ENCODE results near the gene CALHM1. TPM values are rescaled to one million over a fixed set of nuclear protein-coding genes. Genes with fewer than 3 reads are reported as not detected.
A peak's percentile ranks its signal among the peaks of the same experiment; 100 is the strongest.
"Not testable (repeated sequence)": the region's sequence is repeated elsewhere in the genome, so short reads cannot be mapped to it uniquely, and the experiment has no call there.

Gene CALHM1
- total RNA-seq, 3 donors from 2014 or later (not counting 1 experiment from before 2014, with no cell fraction given): 0.23 to 0.57 TPM; not detected in 1

DNA sequence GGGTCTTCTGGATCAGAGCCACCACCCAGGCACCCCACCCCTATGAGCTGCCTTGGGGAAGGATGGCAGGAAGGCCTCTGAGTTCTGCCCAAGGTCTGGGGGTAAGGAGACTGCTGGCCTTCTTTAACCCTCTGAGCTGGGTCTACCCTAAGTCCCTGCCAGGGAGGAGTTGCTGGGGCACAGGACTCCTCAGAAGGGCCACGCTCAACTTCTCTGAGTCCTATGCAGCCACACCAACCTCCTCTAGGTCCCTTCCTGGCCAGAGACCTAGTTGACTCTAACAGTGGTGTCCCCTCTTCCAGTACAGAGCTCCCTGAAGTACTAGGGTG is 32.2 kb upstream of the CALHM1 start:
- no peak for DNase-seq
- Mint-ChIP-seq H3K4me1 (peaks cover 5 to 6% of the 10 kb centered on the region in 2 donors), H3K27me3 (ENCODE audit: low read depth in 2 of 2) (peaks cover 24 to 36% of the 10 kb centered on the region in 2 donors), H3K27ac (no peak overlapping the region), H3K9me3 (no peaks in the 10 kb centered on the region), H3K4me3 (no peak overlapping the region), H3K36me3 (no peaks in the 10 kb centered on the region)
- peaks cover 22% of the 10 kb centered on the region for H3K4me1 ChIP-seq (ENCODE audit: control insufficient read depth, insufficient read depth, low read length)
- H3K4me3 ChIP-seq (ENCODE audit: low read length): no peak overlapping the region
- no peaks in the 10 kb centered on the region for H3K9me3 ChIP-seq (ENCODE audit: control insufficient read depth, insufficient read depth, low read length)
- H3K27me3 ChIP-seq (ENCODE audit: control insufficient read depth, insufficient read depth, low read length): peaks cover 11% of the 10 kb centered on the region
- H3K36me3 ChIP-seq (ENCODE audit: control insufficient read depth, insufficient read depth, low read length): no peaks in the 10 kb centered on the region
- WGBS (ENCODE audit: insufficient coverage): 88% methylated on average over 1 of the region's 1 CpG
- TF ChIP-seq, protein P1, sequence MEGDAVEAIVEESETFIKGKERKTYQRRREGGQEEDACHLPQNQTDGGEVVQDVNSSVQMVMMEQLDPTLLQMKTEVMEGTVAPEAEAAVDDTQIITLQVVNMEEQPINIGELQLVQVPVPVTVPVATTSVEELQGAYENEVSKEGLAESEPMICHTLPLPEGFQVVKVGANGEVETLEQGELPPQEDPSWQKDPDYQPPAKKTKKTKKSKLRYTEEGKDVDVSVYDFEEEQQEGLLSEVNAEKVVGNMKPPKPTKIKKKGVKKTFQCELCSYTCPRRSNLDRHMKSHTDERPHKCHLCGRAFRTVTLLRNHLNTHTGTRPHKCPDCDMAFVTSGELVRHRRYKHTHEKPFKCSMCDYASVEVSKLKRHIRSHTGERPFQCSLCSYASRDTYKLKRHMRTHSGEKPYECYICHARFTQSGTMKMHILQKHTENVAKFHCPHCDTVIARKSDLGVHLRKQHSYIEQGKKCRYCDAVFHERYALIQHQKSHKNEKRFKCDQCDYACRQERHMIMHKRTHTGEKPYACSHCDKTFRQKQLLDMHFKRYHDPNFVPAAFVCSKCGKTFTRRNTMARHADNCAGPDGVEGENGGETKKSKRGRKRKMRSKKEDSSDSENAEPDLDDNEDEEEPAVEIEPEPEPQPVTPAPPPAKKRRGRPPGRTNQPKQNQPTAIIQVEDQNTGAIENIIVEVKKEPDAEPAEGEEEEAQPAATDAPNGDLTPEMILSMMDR (IDR thresholded peaks at IDR 0.05): no peak
- no peak overlapping the region for H3K27ac ChIP-seq (ENCODE audit: low read length)
- intact Hi-C loops (cut with micrococcal nuclease): no loop called here
- ATAC-seq: peak in 2 of 3 donors; percentile 13 to 25

DNA sequence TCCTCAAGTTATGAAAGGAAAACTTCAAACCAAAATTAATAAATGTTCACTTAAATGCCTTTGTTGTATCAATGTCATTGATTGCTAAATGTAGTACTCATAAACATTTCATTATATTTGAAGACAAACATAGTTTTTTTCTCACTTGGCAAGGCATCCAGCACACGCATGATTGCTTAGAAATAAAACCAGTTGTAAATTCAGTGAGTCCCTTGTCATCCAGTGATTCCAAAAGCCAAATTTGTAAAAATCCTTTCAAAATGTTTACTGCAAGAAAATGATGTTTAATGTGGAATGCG is 28.7 kb upstream of the CALHM1 start:
- H3K9me3 Mint-ChIP-seq: no peaks in the 10 kb centered on the region
- WGBS (ENCODE audit: insufficient coverage): 92% methylated on average over 2 of the region's 2 CpGs
- H3K27ac Mint-ChIP-seq: no peak overlapping the region
- Histone ChIP-seq H3K27me3 (ENCODE audit: control insufficient read depth, insufficient read depth, low read length) (no peaks in the 10 kb centered on the region), H3K27ac (ENCODE audit: low read length) (no peak overlapping the region), H3K9me3 (ENCODE audit: control insufficient read depth, insufficient read depth, low read length) (no peaks in the 10 kb centered on the region), H3K4me3 (ENCODE audit: low read length) (no peak overlapping the region), H3K36me3 (ENCODE audit: control insufficient read depth, insufficient read depth, low read length) (no peaks in the 10 kb centered on the region), H3K4me1 (ENCODE audit: control insufficient read depth, insufficient read depth, low read length) (peaks cover 15% of the 10 kb centered on the region)
- TF ChIP-seq, protein P1 (IDR thresholded peaks at IDR 0.05): no peak
- H3K4me1 Mint-ChIP-seq: no peaks in the 10 kb centered on the region
- H3K27me3 Mint-ChIP-seq (ENCODE audit: low read depth in 2 of 2): peaks cover 6 to 12% of the 10 kb centered on the region in 2 donors
- ATAC-seq (no peak), DNase-seq (no peak)
- no peak overlapping the region for H3K4me3 Mint-ChIP-seq
- intact Hi-C loops (cut with micrococcal nuclease): loop anchor here (10.0 kb wide), 1 partner anchor 653 kb away; the partner anchor contains the start of gene CYP17A1
- H3K36me3 Mint-ChIP-seq: no peaks in the 10 kb centered on the region

DNA sequence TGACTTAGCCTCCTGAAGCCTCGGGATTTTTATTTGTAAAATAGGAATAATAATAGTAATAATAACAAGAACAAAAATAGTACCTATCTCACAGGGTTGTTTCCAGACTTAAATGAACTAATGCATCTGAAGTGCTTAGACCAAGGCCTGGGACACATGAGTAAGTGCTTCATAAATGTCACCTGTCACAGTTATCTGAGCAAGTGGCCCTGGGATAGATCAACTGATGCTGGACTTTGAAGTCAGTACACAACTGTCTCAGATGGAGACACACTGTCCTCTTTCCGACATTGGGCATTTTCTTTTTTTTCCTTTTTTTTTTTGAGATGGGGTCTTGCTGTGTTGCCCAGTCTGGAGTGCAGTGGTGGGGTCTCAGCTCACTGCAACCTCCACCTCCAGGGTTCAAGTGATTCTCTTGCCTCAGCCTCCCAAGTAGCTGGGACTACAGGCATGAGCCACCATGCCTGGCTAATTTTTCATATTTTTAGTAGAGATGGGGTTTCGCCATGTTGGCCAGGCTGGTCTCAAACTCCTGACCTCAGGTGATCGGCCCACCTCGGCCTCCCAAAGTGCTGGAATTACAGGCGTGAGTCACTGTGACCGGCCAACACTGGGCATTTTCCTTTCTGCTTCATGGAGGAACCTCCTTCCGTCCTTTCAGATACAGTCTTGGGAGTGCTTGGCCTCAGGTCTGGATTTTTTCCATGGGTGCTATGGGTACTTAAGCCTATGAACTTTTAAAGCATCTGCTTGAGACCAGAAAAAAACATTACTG is 28.1 kb upstream of the CALHM1 start:
- not testable (repeated sequence) for DNase-seq; H3K4me3 ChIP-seq (ENCODE audit: low read length); H3K4me1 Mint-ChIP-seq; H3K9me3 Mint-ChIP-seq; H3K27me3 Mint-ChIP-seq (ENCODE audit: low read depth in 2 of 2); H3K4me3 Mint-ChIP-seq; H3K27ac ChIP-seq (ENCODE audit: low read length); H3K27ac Mint-ChIP-seq; H3K27me3 ChIP-seq (ENCODE audit: control insufficient read depth, insufficient read depth, low read length); H3K36me3 ChIP-seq (ENCODE audit: control insufficient read depth, insufficient read depth, low read length); ATAC-seq; H3K36me3 Mint-ChIP-seq; H3K9me3 ChIP-seq (ENCODE audit: control insufficient read depth, insufficient read depth, low read length)
- peaks cover 15% of the 10 kb centered on the region for H3K4me1 ChIP-seq (ENCODE audit: control insufficient read depth, insufficient read depth, low read length)
- intact Hi-C loops (cut with micrococcal nuclease): loop anchor here (10.0 kb wide), 1 partner anchor 652 kb away; the partner anchor contains the start of gene CYP17A1
- 90% methylated on average over 7 of the region's 8 CpGs for WGBS (ENCODE audit: insufficient coverage)

DNA sequence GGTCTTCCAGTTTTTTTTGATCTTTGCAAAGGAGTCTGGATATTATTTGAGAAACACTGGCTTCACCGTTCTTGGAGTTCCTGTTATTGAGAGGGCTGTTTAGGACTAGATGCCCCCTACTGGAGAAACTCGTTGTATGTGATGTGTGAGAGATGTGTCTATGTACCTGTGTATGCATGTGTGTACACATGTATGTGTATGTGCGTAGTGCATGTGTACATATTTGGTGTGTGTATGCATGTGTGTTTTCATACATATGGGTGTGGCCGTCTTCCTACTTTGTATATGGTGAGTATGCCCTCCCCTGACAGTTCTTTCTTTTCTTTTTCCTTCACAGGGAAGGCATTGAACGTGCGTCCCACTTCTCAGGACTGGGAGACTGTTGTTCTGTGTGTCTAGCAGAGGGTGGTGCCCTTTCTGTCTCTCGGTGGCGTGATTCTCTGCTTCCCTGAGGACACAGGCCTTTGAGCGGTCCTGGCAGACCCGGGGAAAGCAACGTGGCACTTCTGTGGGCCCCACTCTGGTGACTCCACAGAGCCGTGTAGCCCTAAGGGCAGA is 23.4 kb upstream of the CALHM1 start:
- H3K27me3 ChIP-seq (ENCODE audit: control insufficient read depth, insufficient read depth, low read length): no peaks in the 10 kb centered on the region
- WGBS (ENCODE audit: insufficient coverage): 51% methylated on average over 10 of the region's 12 CpGs
- Mint-ChIP-seq H3K27ac (no peak overlapping the region), H3K36me3 (no peaks in the 10 kb centered on the region), H3K4me1 (peaks cover 7% of the 10 kb centered on the region in 2 donors), H3K4me3 (no peak overlapping the region), H3K27me3 (ENCODE audit: low read depth in 2 of 2) (no peaks in the 10 kb centered on the region), H3K9me3 (no peaks in the 10 kb centered on the region)
- ATAC-seq (peak; percentile 74 to 84 (median 81)), DNase-seq (peak in 1 of 2 donors; percentile 85)
- H3K36me3 ChIP-seq (ENCODE audit: control insufficient read depth, insufficient read depth, low read length): no peaks in the 10 kb centered on the region
- intact Hi-C loops (cut with micrococcal nuclease): loop anchor here (10.0 kb wide), 1 partner anchor 647 kb away; the partner anchor contains the start of gene CYP17A1
- TF ChIP-seq, protein P1 (IDR thresholded peaks at IDR 0.05): peak; percentile 75
- peaks cover 7% of the 10 kb centered on the region for H3K4me1 ChIP-seq (ENCODE audit: control insufficient read depth, insufficient read depth, low read length)
- no peak overlapping the region for H3K27ac ChIP-seq (ENCODE audit: low read length)
- H3K9me3 ChIP-seq (ENCODE audit: control insufficient read depth, insufficient read depth, low read length): no peaks in the 10 kb centered on the region
- no peak overlapping the region for H3K4me3 ChIP-seq (ENCODE audit: low read length)
